Measurements from ENCODE around the gene UMAD1. TPM values are rescaled to one million over a fixed set of nuclear protein-coding genes. Genes with fewer than 3 reads are reported as not detected.
A peak's percentile ranks its signal among the peaks of the same experiment; 100 is the strongest.

The UMAD1 gene
- total and polyA plus RNA-seq, 11 donors: 3.5 to 19.7 (median 15.3) TPM

DNA sequence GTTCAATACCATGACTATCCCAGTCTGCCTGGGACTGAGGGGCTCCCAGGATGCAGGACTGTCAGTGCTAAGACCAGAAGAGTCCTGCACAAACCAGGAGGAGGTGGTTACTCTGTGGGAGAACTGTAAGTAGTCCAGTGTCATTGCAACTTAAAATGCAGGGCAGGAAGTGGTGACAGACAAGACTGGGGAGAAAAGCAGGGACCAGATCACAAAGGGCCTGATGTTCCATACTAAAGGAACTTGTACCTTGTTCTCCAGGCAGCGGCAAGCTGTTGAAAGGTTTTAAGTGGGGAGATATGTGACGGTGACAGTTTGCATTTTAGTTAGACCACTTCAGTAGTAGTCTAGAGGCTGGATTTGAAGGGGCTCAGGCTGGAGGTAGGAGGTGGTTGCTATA, 262.3 kb downstream of the UMAD1 start:
- H3K9me3 ChIP-seq: no peaks in the 10 kb centered on the region
- no peak for TF ChIP-seq POLR2A (IDR thresholded peaks at IDR 0.05)
- TF ChIP-seq, protein P1, sequence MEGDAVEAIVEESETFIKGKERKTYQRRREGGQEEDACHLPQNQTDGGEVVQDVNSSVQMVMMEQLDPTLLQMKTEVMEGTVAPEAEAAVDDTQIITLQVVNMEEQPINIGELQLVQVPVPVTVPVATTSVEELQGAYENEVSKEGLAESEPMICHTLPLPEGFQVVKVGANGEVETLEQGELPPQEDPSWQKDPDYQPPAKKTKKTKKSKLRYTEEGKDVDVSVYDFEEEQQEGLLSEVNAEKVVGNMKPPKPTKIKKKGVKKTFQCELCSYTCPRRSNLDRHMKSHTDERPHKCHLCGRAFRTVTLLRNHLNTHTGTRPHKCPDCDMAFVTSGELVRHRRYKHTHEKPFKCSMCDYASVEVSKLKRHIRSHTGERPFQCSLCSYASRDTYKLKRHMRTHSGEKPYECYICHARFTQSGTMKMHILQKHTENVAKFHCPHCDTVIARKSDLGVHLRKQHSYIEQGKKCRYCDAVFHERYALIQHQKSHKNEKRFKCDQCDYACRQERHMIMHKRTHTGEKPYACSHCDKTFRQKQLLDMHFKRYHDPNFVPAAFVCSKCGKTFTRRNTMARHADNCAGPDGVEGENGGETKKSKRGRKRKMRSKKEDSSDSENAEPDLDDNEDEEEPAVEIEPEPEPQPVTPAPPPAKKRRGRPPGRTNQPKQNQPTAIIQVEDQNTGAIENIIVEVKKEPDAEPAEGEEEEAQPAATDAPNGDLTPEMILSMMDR (IDR thresholded peaks at IDR 0.05): no peak
- no peak for DNase-seq

DNA sequence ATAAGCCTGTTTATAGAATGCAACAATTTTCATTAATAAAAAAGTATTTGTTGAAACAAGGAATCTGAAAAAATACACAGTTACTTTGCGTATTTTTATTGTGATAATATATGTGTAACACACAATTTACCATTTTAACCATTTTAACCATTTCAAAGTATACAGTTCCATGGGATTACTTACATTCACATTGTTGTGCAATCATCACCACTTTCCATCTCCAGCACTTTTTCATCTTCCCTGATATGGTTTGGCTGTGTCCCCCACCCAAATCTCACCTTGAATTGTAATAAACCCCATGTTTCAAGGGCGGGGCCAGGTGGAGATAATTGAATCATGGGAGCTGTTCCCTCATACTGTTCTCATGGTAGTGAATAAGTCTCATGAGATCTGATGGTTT, 266.8 kb downstream of the UMAD1 start:
- 96 to 99% (median 97%) methylated on average over 2 of the region's 2 CpGs for WGBS, 4 donors
- TF ChIP-seq, protein P1 (IDR thresholded peaks at IDR 0.05): no peak
- no peak for TF ChIP-seq POLR2A (IDR thresholded peaks at IDR 0.05)
- Histone ChIP-seq H3K4me1 (peaks cover 0 to 5% (median 0%) of the 10 kb centered on the region in 12 donors), H3K36me3 (no peaks in the 10 kb centered on the region), H3K27me3 (no peaks in the 10 kb centered on the region), H3K4me3 (no peak overlapping the region), H3K27ac (no peak overlapping the region), H3K9me3 (no peaks in the 10 kb centered on the region)
- DNase-seq: no peak
- ATAC-seq: no peak
- intact Hi-C loops (cut with DNase I): no loop called here

More for the DNA sequence above, 262.3 kb downstream of the UMAD1 start:
- no peak overlapping the region for H3K4me3 ChIP-seq
- no peaks in the 10 kb centered on the region for H3K27me3 ChIP-seq
- H3K27ac ChIP-seq: no peak overlapping the region
- H3K36me3 ChIP-seq: no peaks in the 10 kb centered on the region
- H3K4me1 ChIP-seq: peaks cover 0 to 6% (median 0%) of the 10 kb centered on the region in 12 donors
- intact Hi-C loops (cut with DNase I): no loop called here
- ATAC-seq: peak in 2 of 4 donors; percentile 20 to 64
- 39 to 54% (median 48%) methylated on average over 2 of the region's 2 CpGs for WGBS, 4 donors

GRCh38 chr7:7908622-7909145, 268.1 kb downstream of the UMAD1 start:
- 81 to 87% (median 85%) methylated on average over 3 of the region's 3 CpGs for WGBS, 4 donors
- Histone ChIP-seq H3K27me3 (no peaks in the 10 kb centered on the region), H3K27ac (no peak overlapping the region), H3K36me3 (no peaks in the 10 kb centered on the region), H3K4me1 (no peaks in the 10 kb centered on the region), H3K9me3 (no peaks in the 10 kb centered on the region), H3K4me3 (no peak overlapping the region)
- intact Hi-C loops (cut with DNase I): no loop called here
- no peak for TF ChIP-seq POLR2A (IDR thresholded peaks at IDR 0.05)
- TF ChIP-seq, protein P1 (IDR thresholded peaks at IDR 0.05): no peak
- ATAC-seq (no peak), DNase-seq (no peak)

- H3K4me1 ChIP-seq: peaks cover 0 to 3% (median 0%) of the 10 kb centered on the region in 12 donors
- ATAC-seq (peak in 1 of 4 donors; percentile 33), DNase-seq (no peak)
- TF ChIP-seq POLR2A (IDR thresholded peaks at IDR 0.05): no peak
- TF ChIP-seq, protein P1 (IDR thresholded peaks at IDR 0.05): no peak
- H3K4me3 ChIP-seq: no peak overlapping the region
- 42 to 63% (median 48%) methylated on average over 4 of the region's 4 CpGs for WGBS, 4 donors
- H3K27ac ChIP-seq: no peak overlapping the region
- H3K36me3 ChIP-seq: no peaks in the 10 kb centered on the region
- H3K9me3 ChIP-seq: no peaks in the 10 kb centered on the region
- intact Hi-C loops (cut with DNase I): no loop called here
- H3K27me3 ChIP-seq: no peaks in the 10 kb centered on the region
Observed at GRCh38 chr7:7909376-7909775, 268.8 kb downstream of the UMAD1 start.

Measured in heart left ventricle (tissue), 16 donors.